ENCODE data around the gene PET117. TPM values are rescaled to one million over a fixed set of nuclear protein-coding genes. Genes with fewer than 3 reads are reported as not detected.
"Not testable (repeated sequence)": the region's sequence is repeated elsewhere in the genome, so short reads cannot be mapped to it uniquely, and the experiment has no call there.

Gene PET117, protein sequence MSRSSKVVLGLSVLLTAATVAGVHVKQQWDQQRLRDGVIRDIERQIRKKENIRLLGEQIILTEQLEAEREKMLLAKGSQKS
- total RNA-seq (10 to 100 TPM in 4 of 5 experiments, 1 to 10 TPM in 1; 9.0 to 20.3 (median 11.7) TPM), polyA plus RNA-seq (10 to 100 TPM; 36.7 to 44.7 TPM), total RNA-seq (not detected)

- Histone ChIP-seq H3K9me3 (ENCODE audit: control insufficient read depth in 2 of 3, low read length in 3 of 3) (no peaks in the 10 kb centered on the region), H3K27ac (ENCODE audit: low read depth, low read length) (peak within 1 kb of the TSS; percentile 89), H3K36me3 (ENCODE audit: control insufficient read depth in 2 of 3, insufficient read depth in 3 of 3, low read length in 3 of 3) (peaks cover 0 to 7% (median 0%) of the 10 kb centered on the region in 3 experiments), H3K4me3 (ENCODE audit: low read length) (peak within 1 kb of the TSS; percentile 99), H3K4me1 (ENCODE audit: control insufficient read depth in 2 of 2, insufficient read depth in 2 of 2, low read length in 2 of 2) (peaks cover 13 to 15% of the 10 kb centered on the region in 2 donors), H3K27me3 (ENCODE audit: control insufficient read depth in 2 of 2, insufficient read depth in 2 of 2, low read length in 2 of 2) (no peaks in the 10 kb centered on the region)
- H3K36me3 Mint-ChIP-seq, result peaks cover 4 to 13% (median 8%) of the 10 kb centered on the region in 5 donors
- no peaks in the 10 kb centered on the region for H3K9me3 Mint-ChIP-seq
- intact Hi-C loops (cut with micrococcal nuclease), result loop anchor here (1.0 to 10.0 kb wide), 18 partner anchors 151 to 1915 kb away; partner anchors contain the start of genes DZANK1 (in 2 of the 2), POLR3F (in 2 of the 2), RRBP1 (in 2 of the 2) and SEC23B (in 2 of the 2)
- DNase-seq (peak; percentile 85 to 96 (median 93)), ATAC-seq (peak; percentile 98)
- H3K4me3 Mint-ChIP-seq, result peak within 1 kb of the TSS; percentile 76 to 92 (median 88)
- ChIA-PET CTCF (interaction anchor here (0.6 to 1.1 kb wide), 3 partner anchors 139 to 564 kb away, joined by 3 to 5 read pairs (median 4); no protein-coding TSS in a partner anchor), POLR2A (interaction anchor here (0.6 to 2.0 kb wide), 15 partner anchors 8 to 1915 kb away, joined by 3 to 23 read pairs (median 3); partner anchors contain the start of genes CFAP61, CRNKL1, RBBP9 and SEC23B)
- peaks cover 23 to 44% (median 31%) of the 10 kb centered on the region in 7 donors for H3K4me1 Mint-ChIP-seq
- H3K27me3 Mint-ChIP-seq, result peaks cover 0 to 7% (median 0%) of the 10 kb centered on the region in 5 donors
- H3K27ac Mint-ChIP-seq, result peak within 1 kb of the TSS; percentile 85 to 95 (median 92)
Measured at GRCh38 chr20:18137412-18138265, at the start of gene PET117, which contains the start of gene KAT14. TSS of gene PET117 (plus strand) at chr20:18137863. CDS start at chr20:18137956, 93 bp downstream. TSS of gene KAT14 (plus strand) at chr20:18137863. CDS start at chr20:18142661, 4,798 bp downstream.

- H3K27me3 ChIP-seq (ENCODE audit: control insufficient read depth in 2 of 2, insufficient read depth in 2 of 2, low read length in 2 of 2); H3K4me3 ChIP-seq (ENCODE audit: low read length); H3K4me1 ChIP-seq (ENCODE audit: control insufficient read depth in 2 of 2, insufficient read depth in 2 of 2, low read length in 2 of 2); intact Hi-C loops (cut with micrococcal nuclease); H3K4me3 Mint-ChIP-seq; H3K27ac ChIP-seq (ENCODE audit: low read depth, low read length); POLR2A ChIA-PET; H3K36me3 Mint-ChIP-seq; H3K4me1 Mint-ChIP-seq; H3K27ac Mint-ChIP-seq; CTCF ChIA-PET; ATAC-seq; H3K9me3 ChIP-seq (ENCODE audit: control insufficient read depth in 2 of 3, low read length in 3 of 3); H3K36me3 ChIP-seq (ENCODE audit: control insufficient read depth in 2 of 3, insufficient read depth in 3 of 3, low read length in 3 of 3); H3K9me3 Mint-ChIP-seq; DNase-seq: not testable (repeated sequence)
- peaks cover 0 to 24% (median 7%) of the 10 kb centered on the region in 5 donors for H3K27me3 Mint-ChIP-seq
Measured at GRCh38 chr20:18088298-18088697, 49.4 kb upstream of the PET117 start.

DNA sequence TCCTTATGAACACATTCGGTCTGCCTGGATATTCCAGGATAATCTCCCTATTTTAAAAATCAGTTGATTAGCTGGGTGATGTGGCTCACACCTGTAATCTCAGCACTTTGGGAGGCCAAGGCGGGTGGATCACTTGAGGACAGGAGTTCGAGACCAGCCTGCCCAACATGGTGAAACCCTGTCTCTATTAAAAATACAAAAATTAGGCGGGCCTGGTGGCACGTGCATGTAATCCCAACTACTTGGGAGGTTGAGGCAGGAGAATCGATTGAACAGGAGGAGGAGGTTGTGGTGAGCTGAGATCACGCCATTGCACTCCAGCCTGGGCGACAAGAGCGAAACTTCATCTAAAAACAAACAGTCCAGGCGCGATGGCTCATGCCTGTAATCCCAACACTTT lies 48.8 kb upstream of the PET117 start:
- H3K9me3 Mint-ChIP-seq; H3K27ac Mint-ChIP-seq; POLR2A ChIA-PET; H3K9me3 ChIP-seq (ENCODE audit: control insufficient read depth in 2 of 3, low read length in 3 of 3); intact Hi-C loops (cut with micrococcal nuclease); H3K36me3 Mint-ChIP-seq; H3K4me3 ChIP-seq (ENCODE audit: low read length); ATAC-seq; H3K36me3 ChIP-seq (ENCODE audit: control insufficient read depth in 2 of 3, insufficient read depth in 3 of 3, low read length in 3 of 3); H3K27ac ChIP-seq (ENCODE audit: low read depth, low read length); DNase-seq; H3K4me1 ChIP-seq (ENCODE audit: control insufficient read depth in 2 of 2, insufficient read depth in 2 of 2, low read length in 2 of 2); H3K27me3 ChIP-seq (ENCODE audit: control insufficient read depth in 2 of 2, insufficient read depth in 2 of 2, low read length in 2 of 2); H3K4me1 Mint-ChIP-seq; H3K4me3 Mint-ChIP-seq; CTCF ChIA-PET: not testable (repeated sequence)
- H3K27me3 Mint-ChIP-seq, result peaks cover 0 to 24% (median 7%) of the 10 kb centered on the region in 5 donors

GRCh38 chr20:18090044-18090443 lies 47.6 kb upstream of the PET117 start:
- Histone ChIP-seq H3K4me1 (ENCODE audit: control insufficient read depth in 2 of 2, insufficient read depth in 2 of 2, low read length in 2 of 2) (no peaks in the 10 kb centered on the region), H3K36me3 (ENCODE audit: control insufficient read depth in 2 of 3, insufficient read depth in 3 of 3, low read length in 3 of 3) (no peaks in the 10 kb centered on the region), H3K27me3 (ENCODE audit: control insufficient read depth in 2 of 2, insufficient read depth in 2 of 2, low read length in 2 of 2) (no peaks in the 10 kb centered on the region), H3K9me3 (ENCODE audit: control insufficient read depth in 2 of 3, low read length in 3 of 3) (no peaks in the 10 kb centered on the region), H3K4me3 (ENCODE audit: low read length) (no peak overlapping the region), H3K27ac (ENCODE audit: low read depth, low read length) (no peak overlapping the region)
- no peaks in the 10 kb centered on the region for H3K4me1 Mint-ChIP-seq
- H3K4me3 Mint-ChIP-seq, result no peak overlapping the region
- ATAC-seq (no peak), DNase-seq (no peak)
- CTCF ChIA-PET, result no interaction called here
- POLR2A ChIA-PET, result no interaction called here
- H3K9me3 Mint-ChIP-seq, result no peaks in the 10 kb centered on the region
- no peak overlapping the region for H3K27ac Mint-ChIP-seq
- no peaks in the 10 kb centered on the region for H3K36me3 Mint-ChIP-seq
- intact Hi-C loops (cut with micrococcal nuclease), result no loop called here
- peaks cover 0 to 24% (median 7%) of the 10 kb centered on the region in 5 donors for H3K27me3 Mint-ChIP-seq

DNA sequence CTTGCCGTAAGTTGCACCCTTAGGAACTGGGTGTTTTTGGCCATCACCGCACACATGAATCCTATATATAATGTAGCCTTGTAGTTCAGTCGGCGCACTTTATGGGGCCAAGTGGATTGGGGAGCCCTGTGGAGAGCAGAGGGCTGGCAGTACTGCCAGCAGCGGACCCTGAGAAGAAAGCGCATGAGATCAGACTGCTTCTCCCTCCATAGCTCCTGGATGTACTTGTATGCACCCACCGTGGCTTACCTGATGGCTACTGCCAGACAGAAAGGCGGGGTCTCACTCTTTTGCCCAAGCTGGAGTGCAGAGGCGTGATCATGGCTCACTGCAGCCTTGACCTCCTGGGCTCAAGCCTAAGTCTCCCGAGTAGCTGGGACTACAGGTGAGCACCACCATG lies 47.2 kb upstream of the PET117 start:
- no peaks in the 10 kb centered on the region for H3K9me3 ChIP-seq (ENCODE audit: control insufficient read depth in 2 of 3, low read length in 3 of 3)
- no peak overlapping the region for H3K27ac ChIP-seq (ENCODE audit: low read depth, low read length)
- Mint-ChIP-seq H3K4me3 (no peak overlapping the region), H3K9me3 (no peaks in the 10 kb centered on the region), H3K27me3 (peaks cover 0 to 24% (median 7%) of the 10 kb centered on the region in 5 donors), H3K27ac (no peak overlapping the region), H3K4me1 (no peaks in the 10 kb centered on the region), H3K36me3 (no peaks in the 10 kb centered on the region)
- DNase-seq (no peak), ATAC-seq (no peak)
- H3K4me1 ChIP-seq (ENCODE audit: control insufficient read depth in 2 of 2, insufficient read depth in 2 of 2, low read length in 2 of 2), result no peaks in the 10 kb centered on the region
- no peaks in the 10 kb centered on the region for H3K36me3 ChIP-seq (ENCODE audit: control insufficient read depth in 2 of 3, insufficient read depth in 3 of 3, low read length in 3 of 3)
- intact Hi-C loops (cut with micrococcal nuclease), result no loop called here
- POLR2A ChIA-PET, result no interaction called here
- H3K27me3 ChIP-seq (ENCODE audit: control insufficient read depth in 2 of 2, insufficient read depth in 2 of 2, low read length in 2 of 2), result no peaks in the 10 kb centered on the region
- CTCF ChIA-PET, result no interaction called here
- no peak overlapping the region for H3K4me3 ChIP-seq (ENCODE audit: low read length)

- Histone ChIP-seq H3K27me3 (ENCODE audit: control insufficient read depth in 2 of 2, insufficient read depth in 2 of 2, low read length in 2 of 2) (no peaks in the 10 kb centered on the region), H3K4me1 (ENCODE audit: control insufficient read depth in 2 of 2, insufficient read depth in 2 of 2, low read length in 2 of 2) (no peaks in the 10 kb centered on the region), H3K4me3 (ENCODE audit: low read length) (no peak overlapping the region), H3K36me3 (ENCODE audit: control insufficient read depth in 2 of 3, insufficient read depth in 3 of 3, low read length in 3 of 3) (no peaks in the 10 kb centered on the region), H3K27ac (ENCODE audit: low read depth, low read length) (no peak overlapping the region), H3K9me3 (ENCODE audit: control insufficient read depth in 2 of 3, low read length in 3 of 3) (no peaks in the 10 kb centered on the region)
- no peak for DNase-seq
- no peak overlapping the region for H3K4me3 Mint-ChIP-seq
- POLR2A ChIA-PET, result no interaction called here
- H3K27ac Mint-ChIP-seq, result peak overlapping the region in 1 of 9 donors; percentile 56
- H3K9me3 Mint-ChIP-seq, result no peaks in the 10 kb centered on the region
- CTCF ChIA-PET, result no interaction called here
- no peaks in the 10 kb centered on the region for H3K36me3 Mint-ChIP-seq
- peaks cover 0 to 24% (median 7%) of the 10 kb centered on the region in 5 donors for H3K27me3 Mint-ChIP-seq
- no peak for ATAC-seq
- intact Hi-C loops (cut with micrococcal nuclease), result no loop called here
- no peaks in the 10 kb centered on the region for H3K4me1 Mint-ChIP-seq
Measured at GRCh38 chr20:18091623-18092022, 46.0 kb upstream of the PET117 start.

All from naive thymus-derived CD4-positive, alpha-beta T cell (primary cell).